Mesothelial cell of epicardium (in vitro differentiated cells): Measurements from ENCODE around the gene PREB. TPM values are rescaled to one million over a fixed set of nuclear protein-coding genes. Genes with fewer than 3 reads are reported as not detected.

Experiments
- DNase-seq, 2 experiments: peaks; one replicate each; pipeline ENCODE4 v3.0.0; 2021; ENCODE audit warnings: low spot score in 2 of 2; ENCODE audit not compliant: unreplicated experiment in 2 of 2
- H3K27ac Mint-ChIP-seq: 2 replicates; pipeline ENCODE4 v1.8.0; 2021; ENCODE audit warnings: mixed read lengths
- H3K27me3 Mint-ChIP-seq: 2 replicates; pipeline ENCODE4 v1.8.0; 2021; ENCODE audit warnings: low read depth, mixed read lengths
- H3K36me3 Mint-ChIP-seq: 2 replicates; pipeline ENCODE4 v1.8.0; 2021; ENCODE audit warnings: mixed read lengths
- H3K4me1 Mint-ChIP-seq: 2 replicates; pipeline ENCODE4 v1.8.0; 2021; ENCODE audit warnings: mixed read lengths
- H3K4me3 Mint-ChIP-seq: 2 replicates; pipeline ENCODE4 v1.8.0; 2021; ENCODE audit warnings: mild to moderate bottlenecking, moderate library complexity, mixed read lengths
- H3K9me3 Mint-ChIP-seq: 2 replicates; pipeline ENCODE4 v1.8.0; 2021; ENCODE audit warnings: mixed read lengths
- CTCF ChIP-seq: fragments of 200-600 bp; sonication (generic); IDR thresholded peaks from one replicate; pipeline ENCODE4 v1.5.0; 2021; ENCODE audit warnings: antibody characterized with exemption; ENCODE audit not compliant: unreplicated experiment
- total RNA-seq: library from RNA; stranded (reverse); gene quantifications from 3 replicates; pipeline ENCODE4 v1.2.1, GENCODE V29; 2021

Gene PREB
- total RNA-seq, 1 donor from 2014 or later = 41.6 TPM

- H3K9me3 Mint-ChIP-seq = peaks cover 14% of the 10 kb centered on the region
- H3K27me3 Mint-ChIP-seq = peaks cover 18% of the 10 kb centered on the region
- no peak within 1 kb of the TSS for H3K4me3 Mint-ChIP-seq
- no peaks in the 10 kb centered on the region for H3K4me1 Mint-ChIP-seq
- H3K36me3 Mint-ChIP-seq = no peaks in the 10 kb centered on the region
- no peak for DNase-seq
- no peak for TF ChIP-seq CTCF
- no peak within 1 kb of the TSS for H3K27ac Mint-ChIP-seq
These were observed 4.9 kb upstream of the PREB start, which contains the start of gene PRR30 for GRCh38 chr2:27139310-27139709. Gene PRR30, minus strand, starts transcription at chr2:27139410. Its CDS starts 1,081 bp downstream, at chr2:27138329.

DNA sequence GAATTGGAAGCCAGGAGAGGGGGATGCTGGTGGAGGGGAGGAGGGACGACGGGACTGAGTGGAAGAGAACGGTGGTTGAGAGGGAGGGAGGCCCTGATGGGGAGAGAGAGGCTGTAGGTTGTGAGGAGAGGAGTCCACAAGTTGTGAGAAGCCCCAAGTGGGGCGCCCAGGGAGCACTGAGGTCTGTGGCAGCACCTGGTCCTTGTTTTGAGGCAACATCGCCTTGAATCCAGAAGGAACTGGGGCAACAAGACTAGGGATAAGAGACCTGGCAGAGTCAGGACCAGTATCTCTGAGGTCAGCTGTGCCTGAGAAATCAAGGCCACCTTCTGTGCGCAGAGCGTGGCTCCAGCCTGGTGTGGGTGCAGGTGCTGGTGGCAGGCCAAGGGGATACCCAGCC is 3.7 kb upstream of the PREB start:
- TF ChIP-seq CTCF = no peak
- no peak overlapping the region for H3K4me3 Mint-ChIP-seq
- H3K27me3 Mint-ChIP-seq = peaks cover 10% of the 10 kb centered on the region
- H3K36me3 Mint-ChIP-seq = peaks cover under 1% of the 10 kb centered on the region
- peaks cover 6% of the 10 kb centered on the region for H3K9me3 Mint-ChIP-seq
- no peak for DNase-seq
- no peak overlapping the region for H3K27ac Mint-ChIP-seq
- H3K4me1 Mint-ChIP-seq = peaks cover 8% of the 10 kb centered on the region

DNA sequence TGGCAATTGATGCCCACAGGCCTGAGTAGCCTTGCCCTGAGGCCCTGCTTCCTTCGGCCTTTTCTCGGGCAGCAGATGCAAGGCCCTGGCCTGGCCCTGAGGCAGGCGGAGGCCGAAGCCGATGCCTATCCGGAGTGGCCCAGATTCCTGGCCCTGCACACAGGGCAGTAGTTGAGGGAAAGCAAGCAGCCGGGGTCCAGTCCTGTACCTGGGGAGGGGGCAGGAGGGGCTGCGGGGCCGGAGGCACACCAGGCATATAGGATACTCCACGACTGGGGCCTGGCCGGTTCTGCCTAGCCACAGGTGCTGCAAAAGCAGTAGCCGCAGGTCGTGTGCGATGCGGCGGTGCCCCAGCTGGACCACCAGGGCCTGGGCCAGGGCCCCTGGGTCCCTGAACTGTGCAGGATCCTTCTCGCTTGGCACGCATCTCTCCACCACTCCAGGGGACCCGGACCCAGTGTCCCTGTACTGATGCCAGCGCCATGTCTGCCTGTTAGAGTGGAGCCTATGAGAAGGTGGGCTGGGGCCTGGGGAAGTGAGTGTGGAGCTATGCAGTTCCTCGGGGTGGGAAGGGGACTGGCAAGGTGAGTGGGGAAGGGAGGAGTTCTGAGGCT is 3.0 kb upstream of the PREB start:
- no peak for TF ChIP-seq CTCF
- H3K9me3 Mint-ChIP-seq = no peaks in the 10 kb centered on the region
- no peak for DNase-seq
- no peak overlapping the region for H3K4me3 Mint-ChIP-seq
- H3K4me1 Mint-ChIP-seq = peaks cover 12% of the 10 kb centered on the region
- peaks cover 3% of the 10 kb centered on the region for H3K36me3 Mint-ChIP-seq
- H3K27ac Mint-ChIP-seq = no peak overlapping the region
- H3K27me3 Mint-ChIP-seq = peaks cover 6% of the 10 kb centered on the region

- H3K4me1 Mint-ChIP-seq = peaks cover 12% of the 10 kb centered on the region
- peaks cover 3% of the 10 kb centered on the region for H3K36me3 Mint-ChIP-seq
- H3K27ac Mint-ChIP-seq = no peak overlapping the region
- H3K27me3 Mint-ChIP-seq = peaks cover 4% of the 10 kb centered on the region
- H3K9me3 Mint-ChIP-seq = no peaks in the 10 kb centered on the region
- no peak for TF ChIP-seq CTCF
- DNase-seq = no peak
- H3K4me3 Mint-ChIP-seq = no peak overlapping the region
These were observed 2.3 kb upstream of the PREB start for GRCh38 chr2:27136751-27137150.

GRCh38 chr2:27135478-27135955 is 1.1 kb upstream of the PREB start:
- Mint-ChIP-seq H3K36me3 (peaks cover 9% of the 10 kb centered on the region), H3K27me3 (peaks cover 4% of the 10 kb centered on the region), H3K4me3 (peak overlapping the region; percentile 90), H3K9me3 (no peaks in the 10 kb centered on the region), H3K27ac (peak overlapping the region; percentile 78), H3K4me1 (peaks cover 12% of the 10 kb centered on the region)
- no peak for TF ChIP-seq CTCF
- no peak for DNase-seq
